ENCODE data around the gene TMEM131L.

Gene TMEM131L

DNA sequence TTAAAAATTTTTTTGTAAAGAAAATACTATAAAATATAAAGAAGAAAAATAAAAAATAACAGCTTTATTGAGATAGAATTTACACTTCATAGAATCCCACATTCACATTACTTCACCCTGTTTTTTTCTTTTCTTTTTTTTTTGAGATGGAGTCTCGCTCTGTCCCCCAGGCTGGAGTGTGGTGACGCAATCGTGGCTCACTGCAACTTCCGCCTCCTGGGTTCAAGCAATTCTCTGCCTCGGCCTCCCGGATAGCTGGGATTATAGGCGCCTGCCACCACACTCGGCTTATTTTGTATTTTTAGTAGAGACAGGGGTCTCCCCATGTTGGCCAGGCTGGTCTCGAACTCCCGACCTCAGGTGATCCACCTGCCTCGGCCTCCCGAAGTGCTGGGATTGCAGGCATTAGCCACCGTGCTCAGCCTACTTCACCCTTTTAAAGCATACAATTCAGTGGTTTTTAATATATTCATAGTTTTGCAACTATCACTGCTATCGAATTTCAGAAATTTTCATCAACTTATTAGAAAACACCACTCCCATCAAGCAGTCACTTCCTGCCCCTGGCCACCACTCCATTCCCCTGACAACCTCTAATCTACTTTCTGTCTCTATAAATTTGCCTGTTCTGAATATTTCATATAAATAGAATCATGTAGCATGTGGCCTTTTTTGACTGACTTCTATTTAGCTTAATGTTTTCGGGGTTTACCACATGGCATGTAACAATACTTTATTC is 48.7 kb downstream of the TMEM131L start:
- H3K9ac ChIP-seq (ENCODE audit: low read length): no peak overlapping the region
- H3K27me3 ChIP-seq (ENCODE audit: insufficient read depth, low read length): no peaks in the 10 kb centered on the region
- peaks cover 69% of the 10 kb centered on the region for H3K4me1 ChIP-seq (ENCODE audit: insufficient read depth, low read length, severe bottlenecking)
- H3F3A ChIP-seq (ENCODE audit: insufficient read depth, low read length): peaks cover 15% of the 10 kb centered on the region; the same call in 1 of the 2 replicates
- no peak overlapping the region for H3K4me3 ChIP-seq (ENCODE audit: low read depth, low read length, poor library complexity, severe bottlenecking)
- H3K36me3 ChIP-seq (ENCODE audit: insufficient read depth, low read length): peaks cover 84% of the 10 kb centered on the region
- 0 out of 2 replicates have a peak, but pooled peaks cover 3% of the 10 kb centered on the region for H4K20me1 ChIP-seq (ENCODE audit: insufficient read depth, low read length)
- H2AFZ ChIP-seq (ENCODE audit: low read length): no peak overlapping the region
- no peak overlapping the region for H3K27ac ChIP-seq (ENCODE audit: low read depth, low read length, poor library complexity, severe bottlenecking)
- peaks cover 100% of the 10 kb centered on the region for H3K79me2 ChIP-seq (ENCODE audit: insufficient read depth, low read length)
- TF ChIP-seq EZH2 (IDR thresholded peaks at IDR 0.05; ENCODE audit: borderline replicate concordance, low read length) (no peak), CTCF (IDR thresholded peaks at IDR 0.05; ENCODE audit: low read length) (no peak)
- no peaks in the 10 kb centered on the region for H3K9me3 ChIP-seq (ENCODE audit: low read length)
- no peak overlapping the region for H3K4me2 ChIP-seq (ENCODE audit: low read length)
- H3K9me2 ChIP-seq (ENCODE audit: low read depth, low read length): no peaks in the 10 kb centered on the region

GRCh38 chr4:153517159-153517558 is 51.0 kb downstream of the TMEM131L start:
- peak overlapping the region; percentile 34 for H3K4me2 ChIP-seq (ENCODE audit: low read length)
- no peaks in the 10 kb centered on the region for H3K27me3 ChIP-seq (ENCODE audit: insufficient read depth, low read length)
- no peaks in the 10 kb centered on the region for H3K9me2 ChIP-seq (ENCODE audit: low read depth, low read length)
- H3K36me3 ChIP-seq (ENCODE audit: insufficient read depth, low read length): peaks cover 66% of the 10 kb centered on the region
- no peak overlapping the region for H3K4me3 ChIP-seq (ENCODE audit: low read depth, low read length, poor library complexity, severe bottlenecking)
- H4K20me1 ChIP-seq (ENCODE audit: insufficient read depth, low read length): 0 out of 2 replicates have a peak, but pooled peaks cover 3% of the 10 kb centered on the region
- no peak overlapping the region for H3K9ac ChIP-seq (ENCODE audit: low read length)
- H3K4me1 ChIP-seq (ENCODE audit: insufficient read depth, low read length, severe bottlenecking): peaks cover 87% of the 10 kb centered on the region
- H3K9me3 ChIP-seq (ENCODE audit: low read length): no peaks in the 10 kb centered on the region
- H2AFZ ChIP-seq (ENCODE audit: low read length): no peak overlapping the region
- peak overlapping the region; percentile 12 for H3K27ac ChIP-seq (ENCODE audit: low read depth, low read length, poor library complexity, severe bottlenecking)
- 0 out of 2 replicates have a peak, but pooled peaks cover 10% of the 10 kb centered on the region for H3F3A ChIP-seq (ENCODE audit: insufficient read depth, low read length)
- H3K79me2 ChIP-seq (ENCODE audit: insufficient read depth, low read length): peaks cover 100% of the 10 kb centered on the region
- TF ChIP-seq EZH2 (IDR thresholded peaks at IDR 0.05; ENCODE audit: borderline replicate concordance, low read length) (no peak), CTCF (IDR thresholded peaks at IDR 0.05; ENCODE audit: low read length) (no peak)

DNA sequence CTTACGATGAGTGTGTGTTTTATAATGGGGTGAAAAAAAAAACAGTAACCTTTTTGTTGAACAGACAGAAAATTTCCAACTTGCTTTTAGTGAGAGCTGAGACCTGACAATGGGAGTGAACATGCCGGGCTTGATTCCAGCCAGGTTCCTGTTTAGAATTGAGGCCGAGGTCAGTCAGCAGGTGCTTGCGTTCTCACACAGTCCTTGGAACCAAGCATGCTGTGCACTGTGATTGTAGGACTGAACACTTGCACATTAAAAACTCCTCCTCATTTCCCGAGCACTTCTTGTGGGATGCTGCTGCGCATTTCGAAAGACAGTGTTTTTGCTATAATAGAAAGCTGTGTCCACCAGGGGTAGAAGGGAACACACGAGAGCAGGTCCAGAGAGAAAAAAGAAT is 51.8 kb downstream of the TMEM131L start:
- H3F3A ChIP-seq (ENCODE audit: insufficient read depth, low read length): 0 out of 2 replicates have a peak, but pooled peaks cover 10% of the 10 kb centered on the region
- no peak overlapping the region for H2AFZ ChIP-seq (ENCODE audit: low read length)
- no peaks in the 10 kb centered on the region for H3K9me3 ChIP-seq (ENCODE audit: low read length)
- peaks cover 63% of the 10 kb centered on the region for H3K36me3 ChIP-seq (ENCODE audit: insufficient read depth, low read length)
- 0 out of 2 replicates have a peak, but pooled peaks cover 3% of the 10 kb centered on the region for H4K20me1 ChIP-seq (ENCODE audit: insufficient read depth, low read length)
- no peaks in the 10 kb centered on the region for H3K27me3 ChIP-seq (ENCODE audit: insufficient read depth, low read length)
- H3K4me2 ChIP-seq (ENCODE audit: low read length): peak overlapping the region; percentile 34
- H3K79me2 ChIP-seq (ENCODE audit: insufficient read depth, low read length): peaks cover 100% of the 10 kb centered on the region
- H3K9ac ChIP-seq (ENCODE audit: low read length): no peak overlapping the region; the same call in 1 of the 2 replicates
- H3K27ac ChIP-seq (ENCODE audit: low read depth, low read length, poor library complexity, severe bottlenecking): peak overlapping the region; percentile 12
- no peaks in the 10 kb centered on the region for H3K9me2 ChIP-seq (ENCODE audit: low read depth, low read length)
- peak; percentile 11; the same call in 1 of the 2 replicates for TF ChIP-seq CTCF (IDR thresholded peaks at IDR 0.05; ENCODE audit: low read length)
- no peak for TF ChIP-seq EZH2 (IDR thresholded peaks at IDR 0.05; ENCODE audit: borderline replicate concordance, low read length)
- H3K4me1 ChIP-seq (ENCODE audit: insufficient read depth, low read length, severe bottlenecking): peaks cover 89% of the 10 kb centered on the region
- peak overlapping the region; percentile 11 for H3K4me3 ChIP-seq (ENCODE audit: low read depth, low read length, poor library complexity, severe bottlenecking)

Measured in OCI-LY1 (cell line).